Measurements from ENCODE around the gene METTL8. TPM values are rescaled to one million over a fixed set of nuclear protein-coding genes. Genes with fewer than 3 reads are reported as not detected.

The METTL8 gene
- total and polyA plus RNA-seq, 2 experiments from 2014 or later: 60.9 to 64.3 TPM

DNA sequence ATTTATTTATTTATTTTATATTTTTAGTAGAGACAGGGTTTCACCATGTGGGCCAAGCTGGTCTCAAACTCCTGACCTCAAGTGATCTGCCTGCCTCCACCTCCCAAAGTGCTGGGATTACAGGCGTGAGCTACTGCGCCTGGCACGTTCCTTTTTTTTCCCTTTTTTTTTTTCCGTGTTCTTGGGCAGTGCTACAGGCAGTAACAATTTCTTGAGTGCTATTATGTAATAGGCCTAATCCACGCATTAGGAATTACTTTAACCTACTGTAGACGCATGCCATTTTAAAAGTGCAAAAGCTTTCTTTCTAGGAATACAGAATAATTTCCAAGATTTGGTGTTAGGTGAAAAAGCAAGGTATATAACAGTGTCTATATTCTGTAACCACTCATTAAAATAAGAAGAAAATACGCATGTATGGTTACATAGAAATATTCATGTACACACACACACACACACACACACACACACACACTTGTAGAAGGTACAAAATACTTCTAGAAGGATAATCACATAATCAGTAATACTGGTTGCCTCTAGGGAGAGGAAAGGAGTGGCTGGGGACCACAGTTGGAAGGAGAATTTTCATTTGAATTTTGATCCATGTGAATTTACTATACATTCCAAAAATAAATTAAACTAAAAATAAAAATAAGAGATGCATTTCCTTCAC is 92.3 kb downstream of the METTL8 start (continued):
- TF ChIP-seq, protein P1, sequence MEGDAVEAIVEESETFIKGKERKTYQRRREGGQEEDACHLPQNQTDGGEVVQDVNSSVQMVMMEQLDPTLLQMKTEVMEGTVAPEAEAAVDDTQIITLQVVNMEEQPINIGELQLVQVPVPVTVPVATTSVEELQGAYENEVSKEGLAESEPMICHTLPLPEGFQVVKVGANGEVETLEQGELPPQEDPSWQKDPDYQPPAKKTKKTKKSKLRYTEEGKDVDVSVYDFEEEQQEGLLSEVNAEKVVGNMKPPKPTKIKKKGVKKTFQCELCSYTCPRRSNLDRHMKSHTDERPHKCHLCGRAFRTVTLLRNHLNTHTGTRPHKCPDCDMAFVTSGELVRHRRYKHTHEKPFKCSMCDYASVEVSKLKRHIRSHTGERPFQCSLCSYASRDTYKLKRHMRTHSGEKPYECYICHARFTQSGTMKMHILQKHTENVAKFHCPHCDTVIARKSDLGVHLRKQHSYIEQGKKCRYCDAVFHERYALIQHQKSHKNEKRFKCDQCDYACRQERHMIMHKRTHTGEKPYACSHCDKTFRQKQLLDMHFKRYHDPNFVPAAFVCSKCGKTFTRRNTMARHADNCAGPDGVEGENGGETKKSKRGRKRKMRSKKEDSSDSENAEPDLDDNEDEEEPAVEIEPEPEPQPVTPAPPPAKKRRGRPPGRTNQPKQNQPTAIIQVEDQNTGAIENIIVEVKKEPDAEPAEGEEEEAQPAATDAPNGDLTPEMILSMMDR (conservative IDR thresholded peaks at IDR 0.05; ENCODE audit: low read depth in 2 of 2): no peak
- TF ChIP-seq ZNF331 (CRISPR knock-in tag; IDR thresholded peaks at IDR 0.05; ENCODE audit: low read depth): no peak
- TF ChIP-seq CREB1 (CRISPR knock-in tag; IDR thresholded peaks at IDR 0.05; ENCODE audit: low read depth): no peak
- TF ChIP-seq STAT1 (IDR thresholded peaks at IDR 0.05; ENCODE audit: unreplicated experiment): no peak
- no peak for TF ChIP-seq JUNB (IDR thresholded peaks at IDR 0.05; ENCODE audit: unreplicated experiment)
- no peak for TF ChIP-seq EZH2phosphoT487 (IDR thresholded peaks at IDR 0.05; ENCODE audit: unreplicated experiment)
- TF ChIP-seq, protein P2, sequence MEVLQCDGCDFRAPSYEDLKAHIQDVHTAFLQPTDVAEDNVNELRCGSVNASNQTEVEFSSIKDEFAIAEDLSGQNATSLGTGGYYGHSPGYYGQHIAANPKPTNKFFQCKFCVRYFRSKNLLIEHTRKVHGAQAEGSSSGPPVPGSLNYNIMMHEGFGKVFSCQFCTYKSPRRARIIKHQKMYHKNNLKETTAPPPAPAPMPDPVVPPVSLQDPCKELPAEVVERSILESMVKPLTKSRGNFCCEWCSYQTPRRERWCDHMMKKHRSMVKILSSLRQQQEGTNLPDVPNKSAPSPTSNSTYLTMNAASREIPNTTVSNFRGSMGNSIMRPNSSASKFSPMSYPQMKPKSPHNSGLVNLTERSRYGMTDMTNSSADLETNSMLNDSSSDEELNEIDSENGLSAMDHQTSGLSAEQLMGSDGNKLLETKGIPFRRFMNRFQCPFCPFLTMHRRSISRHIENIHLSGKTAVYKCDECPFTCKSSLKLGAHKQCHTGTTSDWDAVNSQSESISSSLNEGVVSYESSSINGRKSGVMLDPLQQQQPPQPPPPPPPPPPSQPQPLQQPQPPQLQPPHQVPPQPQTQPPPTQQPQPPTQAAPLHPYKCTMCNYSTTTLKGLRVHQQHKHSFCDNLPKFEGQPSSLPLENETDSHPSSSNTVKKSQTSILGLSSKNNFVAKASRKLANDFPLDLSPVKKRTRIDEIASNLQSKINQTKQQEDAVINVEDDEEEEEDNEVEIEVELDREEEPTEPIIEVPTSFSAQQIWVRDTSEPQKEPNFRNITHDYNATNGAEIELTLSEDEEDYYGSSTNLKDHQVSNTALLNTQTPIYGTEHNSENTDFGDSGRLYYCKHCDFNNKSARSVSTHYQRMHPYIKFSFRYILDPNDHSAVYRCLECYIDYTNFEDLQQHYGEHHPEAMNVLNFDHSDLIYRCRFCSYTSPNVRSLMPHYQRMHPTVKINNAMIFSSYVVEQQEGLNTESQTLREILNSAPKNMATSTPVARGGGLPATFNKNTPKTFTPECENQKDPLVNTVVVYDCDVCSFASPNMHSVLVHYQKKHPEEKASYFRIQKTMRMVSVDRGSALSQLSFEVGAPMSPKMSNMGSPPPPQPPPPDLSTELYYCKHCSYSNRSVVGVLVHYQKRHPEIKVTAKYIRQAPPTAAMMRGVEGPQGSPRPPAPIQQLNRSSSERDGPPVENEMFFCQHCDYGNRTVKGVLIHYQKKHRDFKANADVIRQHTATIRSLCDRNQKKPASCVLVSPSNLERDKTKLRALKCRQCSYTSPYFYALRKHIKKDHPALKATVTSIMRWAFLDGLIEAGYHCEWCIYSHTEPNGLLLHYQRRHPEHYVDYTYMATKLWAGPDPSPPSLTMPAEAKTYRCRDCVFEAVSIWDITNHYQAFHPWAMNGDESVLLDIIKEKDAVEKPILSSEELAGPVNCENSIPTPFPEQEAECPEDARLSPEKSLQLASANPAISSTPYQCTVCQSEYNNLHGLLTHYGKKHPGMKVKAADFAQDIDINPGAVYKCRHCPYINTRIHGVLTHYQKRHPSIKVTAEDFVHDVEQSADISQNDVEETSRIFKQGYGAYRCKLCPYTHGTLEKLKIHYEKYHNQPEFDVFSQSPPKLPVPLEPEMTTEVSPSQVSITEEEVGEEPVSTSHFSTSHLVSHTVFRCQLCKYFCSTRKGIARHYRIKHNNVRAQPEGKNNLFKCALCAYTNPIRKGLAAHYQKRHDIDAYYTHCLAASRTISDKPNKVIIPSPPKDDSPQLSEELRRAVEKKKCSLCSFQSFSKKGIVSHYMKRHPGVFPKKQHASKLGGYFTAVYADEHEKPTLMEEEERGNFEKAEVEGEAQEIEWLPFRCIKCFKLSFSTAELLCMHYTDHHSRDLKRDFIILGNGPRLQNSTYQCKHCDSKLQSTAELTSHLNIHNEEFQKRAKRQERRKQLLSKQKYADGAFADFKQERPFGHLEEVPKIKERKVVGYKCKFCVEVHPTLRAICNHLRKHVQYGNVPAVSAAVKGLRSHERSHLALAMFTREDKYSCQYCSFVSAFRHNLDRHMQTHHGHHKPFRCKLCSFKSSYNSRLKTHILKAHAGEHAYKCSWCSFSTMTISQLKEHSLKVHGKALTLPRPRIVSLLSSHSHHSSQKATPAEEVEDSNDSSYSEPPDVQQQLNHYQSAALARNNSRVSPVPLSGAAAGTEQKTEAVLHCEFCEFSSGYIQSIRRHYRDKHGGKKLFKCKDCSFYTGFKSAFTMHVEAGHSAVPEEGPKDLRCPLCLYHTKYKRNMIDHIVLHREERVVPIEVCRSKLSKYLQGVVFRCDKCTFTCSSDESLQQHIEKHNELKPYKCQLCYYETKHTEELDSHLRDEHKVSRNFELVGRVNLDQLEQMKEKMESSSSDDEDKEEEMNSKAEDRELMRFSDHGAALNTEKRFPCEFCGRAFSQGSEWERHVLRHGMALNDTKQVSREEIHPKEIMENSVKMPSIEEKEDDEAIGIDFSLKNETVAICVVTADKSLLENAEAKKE (CRISPR knock-in tag; IDR thresholded peaks at IDR 0.05): no peak
- no peak for TF ChIP-seq ZNF114 (CRISPR knock-in tag; IDR thresholded peaks at IDR 0.05)
- TF ChIP-seq NANOG (IDR thresholded peaks at IDR 0.05; ENCODE audit: borderline replicate concordance): no peak
